OCI-LY7 (cell line): ENCODE results near the gene YAE1. TPM values are rescaled to one million over a fixed set of nuclear protein-coding genes. Genes with fewer than 3 reads are reported as not detected.

Experiments
- BruUV-seq: library from RNA; stranded (reverse); fragments of 400-500 nt; replicated peaks from 2 replicates; lab custom pipeline; 2021; lab: Mats Ljungman, UMichigan
- CTCF ChIA-PET: fragments of 300-600 bp; sonication (Branson Sonifier 250); formaldehyde crosslinking; loops from one replicate; lab custom pipeline; 2022; ENCODE audit warnings: antibody characterized with exemption; ENCODE audit not compliant: unreplicated experiment; lab: Charles Lee
- POLR2A ChIA-PET: fragments of 300-600 bp; sonication (Branson Sonifier 250); formaldehyde crosslinking; loops from one replicate; lab custom pipeline; 2022; ENCODE audit warnings: antibody characterized with exemption; lab: Charles Lee
- DNase-seq: peaks from one replicate; pipeline ENCODE4 v3.0.0-alpha.2; 2015; ENCODE audit warnings: low spot score
- H2AFZ ChIP-seq: fragments of 200-600 bp; sonication (generic), shearing (Covaris generic); 2 replicates; pipeline ENCODE4 v1.6.1; 2014; ENCODE audit warnings: mild to moderate bottlenecking, antibody characterized with exemption, low read length, moderate library complexity
- H3K27ac ChIP-seq: fragments of 200-600 bp; sonication (generic); 2 replicates; pipeline ENCODE4 v1.5.1; 2014; ENCODE audit warnings: mixed run types, low read depth, mild to moderate bottlenecking, moderate library complexity, low read length, inconsistent platforms; ENCODE audit not compliant: poor library complexity, severe bottlenecking
- H3K36me3 ChIP-seq: fragments of 200-600 bp; sonication (generic); 2 replicates; pipeline ENCODE4 v1.6.1; 2014; ENCODE audit warnings: mild to moderate bottlenecking, antibody characterized with exemption, low read length, moderate library complexity, mixed read lengths; ENCODE audit not compliant: insufficient read depth
- H3K4me1 ChIP-seq: fragments of 200-600 bp; sonication (generic); 2 replicates; pipeline ENCODE4 v1.5.1; 2014; ENCODE audit warnings: mild to moderate bottlenecking, low read length; ENCODE audit not compliant: insufficient read depth, poor library complexity, severe bottlenecking
- H3K4me2 ChIP-seq: fragments of 200-600 bp; sonication (generic); 2 replicates; pipeline ENCODE4 v1.6.1; 2014; ENCODE audit warnings: mild to moderate bottlenecking, low read length
- H3K4me3 ChIP-seq: fragments of 200-600 bp; sonication (generic); 2 replicates; pipeline ENCODE4 v1.5.1; 2014; ENCODE audit warnings: mild to moderate bottlenecking, low read depth, low read length; ENCODE audit not compliant: poor library complexity, severe bottlenecking
- H3K79me2 ChIP-seq: fragments of 200-600 bp; sonication (generic); 2 replicates; pipeline ENCODE4 v1.6.1; 2016; ENCODE audit warnings: low read depth, mild to moderate bottlenecking, low read length, moderate library complexity, mixed read lengths; ENCODE audit not compliant: insufficient read depth
- H3K9me2 ChIP-seq: fragments of 200-600 bp; sonication (generic); 2 replicates; pipeline ENCODE4 v1.6.1; 2016; ENCODE audit warnings: mild to moderate bottlenecking, low read length, mixed read lengths; ENCODE audit not compliant: insufficient read depth
- H3K9me3 ChIP-seq: fragments of 200-600 bp; sonication (generic); 2 replicates; pipeline ENCODE4 v1.6.1; 2014; ENCODE audit warnings: mild to moderate bottlenecking, mixed run types, low read length, mixed read lengths
- H4K20me1 ChIP-seq: fragments of 200-600 bp; sonication (generic); 2 replicates; pipeline ENCODE4 v1.6.1; 2014; ENCODE audit warnings: mild to moderate bottlenecking, antibody characterized with exemption, low read length, moderate library complexity, mixed read lengths; ENCODE audit not compliant: insufficient read depth
- CTCF ChIP-seq: fragments of 200-600 bp; sonication (generic); conservative IDR thresholded peaks from 2 replicates; pipeline ENCODE4 v1.5.1; 2014; ENCODE audit warnings: mild to moderate bottlenecking, antibody characterized with exemption, low read length, moderate library complexity, mixed read lengths
- EZH2phosphoT487 ChIP-seq: fragments of 200-600 bp; sonication (generic); IDR thresholded peaks from 2 replicates; pipeline ENCODE4 v1.6.1; 2018; ENCODE audit warnings: low read depth, borderline replicate concordance, mild to moderate bottlenecking, mixed run types, antibody characterized with exemption, low read length, moderate library complexity, mixed read lengths
- intact Hi-C: fragments of 100-400 bp; cut with micrococcal nuclease; formaldehyde crosslinking; loops from one replicate; pipeline ENCODE4 v1.10.0; 2022; ENCODE audit not compliant: unreplicated experiment
- total RNA-seq, 2 experiments: library from RNA; depleted of rRNA in 1 of 2; stranded (reverse); fragments of >200 nt in 1 of 2; shearing (Covaris generic) in 1 of 2; gene quantifications; 2 replicates each; pipeline ENCODE4 v1.2.3, GENCODE V29; 2014 to 2022

The YAE1 gene
- total RNA-seq, 2 experiments from 2014 or later = 17.3 to 37.5 TPM

DNA sequence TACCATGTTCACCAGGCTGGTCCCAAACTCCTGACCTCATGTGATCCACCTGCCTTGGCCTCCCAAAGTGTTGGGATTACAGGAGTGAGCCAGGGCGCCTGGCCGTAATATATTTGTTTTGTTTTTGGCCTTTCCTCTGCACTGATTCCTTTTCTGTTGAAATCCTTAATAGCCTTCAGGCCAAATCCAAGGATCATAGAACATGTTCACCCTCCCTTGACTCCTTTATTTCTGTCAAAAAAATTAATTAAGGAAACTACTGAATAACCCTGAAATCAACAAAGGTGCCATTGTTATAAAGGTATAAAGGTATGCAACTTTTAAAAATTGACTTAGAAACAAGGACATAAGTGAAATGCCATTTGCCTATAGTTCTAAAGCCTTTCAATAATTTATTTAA is 41.7 kb downstream of the YAE1 start:
- H3K36me3 ChIP-seq = no peaks in the 10 kb centered on the region
- no peak for DNase-seq
- no peak overlapping the region for H3K4me2 ChIP-seq
- ChIA-PET POLR2A (interaction anchor here (1.0 kb wide), 1 partner anchor 29 kb away, joined by 4 read pairs; no protein-coding TSS in a partner anchor), CTCF (no interaction called here)
- H3K4me3 ChIP-seq = no peak overlapping the region
- no peak for TF ChIP-seq EZH2phosphoT487
- no peak for TF ChIP-seq CTCF
- no peak overlapping the region for H2AFZ ChIP-seq
- H3K79me2 ChIP-seq = no peaks in the 10 kb centered on the region
- no TSS peak for BruUV-seq
- H3K9me3 ChIP-seq = no peaks in the 10 kb centered on the region
- intact Hi-C loops = no loop called here
- no peaks in the 10 kb centered on the region for H4K20me1 ChIP-seq
- H3K27ac ChIP-seq = no peak overlapping the region
- no peaks in the 10 kb centered on the region for H3K9me2 ChIP-seq
- H3K4me1 ChIP-seq = no peaks in the 10 kb centered on the region

DNA sequence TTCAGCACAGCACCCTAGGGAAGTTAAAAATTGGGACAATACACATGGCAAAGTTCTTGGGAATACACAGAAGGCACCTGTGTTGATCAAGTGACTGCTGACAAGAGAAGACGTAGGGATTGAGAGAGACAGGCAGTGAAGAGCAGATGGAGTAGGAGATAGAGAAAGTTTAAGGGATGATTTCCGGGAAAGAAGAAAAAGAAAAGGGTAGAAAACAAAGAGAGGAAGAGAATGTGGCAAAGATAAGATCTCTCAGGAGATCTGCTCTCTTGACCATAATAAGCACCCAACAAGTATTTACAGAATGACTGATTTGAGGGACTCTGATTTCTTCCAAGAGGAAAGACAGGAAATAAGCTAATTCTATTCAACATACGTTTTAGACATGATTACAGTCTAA is 42.1 kb downstream of the YAE1 start:
- no TSS peak for BruUV-seq
- no peak overlapping the region for H3K4me3 ChIP-seq
- TF ChIP-seq CTCF = no peak
- no peak for TF ChIP-seq EZH2phosphoT487
- ChIA-PET CTCF (no interaction called here), POLR2A (interaction anchor here (1.0 kb wide), 1 partner anchor 29 kb away, joined by 4 read pairs; no protein-coding TSS in a partner anchor)
- H3K79me2 ChIP-seq = no peaks in the 10 kb centered on the region
- no peak overlapping the region for H3K27ac ChIP-seq
- H3K9me2 ChIP-seq = no peaks in the 10 kb centered on the region
- H3K4me1 ChIP-seq = no peaks in the 10 kb centered on the region
- H3K36me3 ChIP-seq = no peaks in the 10 kb centered on the region
- no peaks in the 10 kb centered on the region for H3K9me3 ChIP-seq
- no peak overlapping the region for H3K4me2 ChIP-seq
- H2AFZ ChIP-seq = no peak overlapping the region
- no peaks in the 10 kb centered on the region for H4K20me1 ChIP-seq
- no peak for DNase-seq
- intact Hi-C loops = no loop called here

- Histone ChIP-seq H3K9me2 (no peaks in the 10 kb centered on the region), H3K36me3 (no peaks in the 10 kb centered on the region), H3K27ac (no peak overlapping the region), H3K9me3 (no peaks in the 10 kb centered on the region), H3K4me2 (no peak overlapping the region), H3K4me1 (no peaks in the 10 kb centered on the region), H3K4me3 (no peak overlapping the region), H3K79me2 (no peaks in the 10 kb centered on the region), H2AFZ (no peak overlapping the region), H4K20me1 (no peaks in the 10 kb centered on the region)
- no peak for DNase-seq
- POLR2A ChIA-PET = interaction anchor here (0.5 to 1.0 kb wide), 2 partner anchors 25 to 30 kb away, joined by 3 to 4 read pairs; no protein-coding TSS in a partner anchor
- BruUV-seq = no TSS peak
- no peak for TF ChIP-seq CTCF
- TF ChIP-seq EZH2phosphoT487 = no peak
- CTCF ChIA-PET = no interaction called here
- intact Hi-C loops = no loop called here
These were observed 43.1 kb downstream of the YAE1 start for GRCh38 chr7:39609113-39609934.
